ENCODE results near the gene MMAB. TPM values are rescaled to one million over a fixed set of nuclear protein-coding genes. Genes with fewer than 3 reads are reported as not detected.

The MMAB gene
- total RNA-seq, 1 experiment from 2014 or later: 24.3 TPM

DNA sequence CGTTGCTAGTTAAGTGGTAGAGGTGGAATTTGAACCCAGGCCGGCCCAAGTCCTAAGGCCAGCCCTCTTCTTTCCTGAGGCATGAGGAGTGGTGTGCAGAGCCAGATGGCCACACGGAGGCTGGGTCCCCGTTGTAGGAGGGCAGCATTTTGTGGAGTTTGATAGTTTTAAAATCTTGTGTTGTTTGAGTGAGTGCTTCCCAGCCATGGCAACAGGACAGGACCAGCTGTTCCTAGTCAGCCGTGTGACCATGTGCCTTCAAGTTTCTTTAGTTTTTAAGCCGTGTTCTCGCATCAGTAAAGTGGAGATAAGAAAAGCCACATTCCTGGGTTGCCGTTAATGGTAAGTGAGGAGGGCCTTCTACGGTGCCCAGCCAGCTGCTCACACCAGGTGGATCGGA, 51.5 kb downstream of the MMAB start:
- H3K27me3 ChIP-seq (ENCODE audit: insufficient read depth, low read length): no peaks in the 10 kb centered on the region
- no peak overlapping the region for H3K23ac ChIP-seq (ENCODE audit: insufficient read length, low read depth, low read length)
- H3K56ac ChIP-seq (ENCODE audit: insufficient read length, low read depth, low read length): no peak overlapping the region
- no peaks in the 10 kb centered on the region for H3K79me2 ChIP-seq (ENCODE audit: insufficient read depth, low read length)
- H3K27ac ChIP-seq (ENCODE audit: insufficient read length, low read depth, low read length): no peak overlapping the region
- H2BK5ac ChIP-seq (ENCODE audit: insufficient read length, low read length): no peak overlapping the region
- Mint-ChIP-seq H3K9me3 (no peaks in the 10 kb centered on the region), H3K4me3 (no peak overlapping the region; a peak in 1 of 5 replicates), H3K36me3 (ENCODE audit: insufficient read depth in 1 of 3, low read depth in 3 of 3) (peaks cover 7 to 58% (median 51%) of the 10 kb centered on the region in 3 experiments), H3K27me3 (ENCODE audit: low read depth) (no peaks in the 10 kb centered on the region), H3K27ac (peak overlapping the region; percentile 48 to 64 (median 49); a peak in 2 of 7 replicates), H3K4me1 (peaks cover 17 to 38% of the 10 kb centered on the region in 2 experiments)
- H4K20me1 ChIP-seq (ENCODE audit: control insufficient read depth, insufficient read depth, insufficient read length): no peaks in the 10 kb centered on the region
- H4K5ac ChIP-seq (ENCODE audit: insufficient read length, low read depth, low read length): no peak overlapping the region
- no peak overlapping the region for H3K18ac ChIP-seq (ENCODE audit: insufficient read length, low read depth, low read length)
- H2BK12ac ChIP-seq (ENCODE audit: insufficient read length, low read depth, low read length): no peak overlapping the region
- H3K4ac ChIP-seq (ENCODE audit: low read depth, low read length): no peak overlapping the region
- H4K8ac ChIP-seq (replicated peaks; ENCODE audit: insufficient read length, low read depth, low read length): no peak overlapping the region
- DNase-seq: no peak
- H3K79me1 ChIP-seq (ENCODE audit: insufficient read depth, low read depth, low read length, poor library complexity, severe bottlenecking): no peaks in the 10 kb centered on the region
- TF ChIP-seq, protein P1, sequence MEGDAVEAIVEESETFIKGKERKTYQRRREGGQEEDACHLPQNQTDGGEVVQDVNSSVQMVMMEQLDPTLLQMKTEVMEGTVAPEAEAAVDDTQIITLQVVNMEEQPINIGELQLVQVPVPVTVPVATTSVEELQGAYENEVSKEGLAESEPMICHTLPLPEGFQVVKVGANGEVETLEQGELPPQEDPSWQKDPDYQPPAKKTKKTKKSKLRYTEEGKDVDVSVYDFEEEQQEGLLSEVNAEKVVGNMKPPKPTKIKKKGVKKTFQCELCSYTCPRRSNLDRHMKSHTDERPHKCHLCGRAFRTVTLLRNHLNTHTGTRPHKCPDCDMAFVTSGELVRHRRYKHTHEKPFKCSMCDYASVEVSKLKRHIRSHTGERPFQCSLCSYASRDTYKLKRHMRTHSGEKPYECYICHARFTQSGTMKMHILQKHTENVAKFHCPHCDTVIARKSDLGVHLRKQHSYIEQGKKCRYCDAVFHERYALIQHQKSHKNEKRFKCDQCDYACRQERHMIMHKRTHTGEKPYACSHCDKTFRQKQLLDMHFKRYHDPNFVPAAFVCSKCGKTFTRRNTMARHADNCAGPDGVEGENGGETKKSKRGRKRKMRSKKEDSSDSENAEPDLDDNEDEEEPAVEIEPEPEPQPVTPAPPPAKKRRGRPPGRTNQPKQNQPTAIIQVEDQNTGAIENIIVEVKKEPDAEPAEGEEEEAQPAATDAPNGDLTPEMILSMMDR (conservative IDR thresholded peaks at IDR 0.05): no peak
- no peaks in the 10 kb centered on the region for H3K9me3 ChIP-seq (ENCODE audit: control insufficient read depth, low read depth, low read length)
- no peak overlapping the region for H3K14ac ChIP-seq (ENCODE audit: insufficient read depth, low read length)
- no CpG with 5 or more reads among the region's 10 CpGs for WGBS (ENCODE audit: extremely low coverage, insufficient read length, low lambda C conversion rate)
- no peak overlapping the region for H3T11ph ChIP-seq (ENCODE audit: low read length)
- no peak overlapping the region for H4K91ac ChIP-seq (ENCODE audit: insufficient read length, low read depth, low read length)
- H2BK120ac ChIP-seq (ENCODE audit: low read depth, low read length, poor library complexity, severe bottlenecking): no peak overlapping the region
- H2AK5ac ChIP-seq (ENCODE audit: insufficient read length, low read length): no peak overlapping the region
- H3K9ac ChIP-seq (ENCODE audit: extremely low read depth, insufficient read length, low read length): no peak overlapping the region
- H3K4me1 ChIP-seq (ENCODE audit: insufficient read depth, low read length): no peaks in the 10 kb centered on the region
- no peak overlapping the region for H2BK15ac ChIP-seq (ENCODE audit: low read depth, low read length)
- H3K23me2 ChIP-seq (ENCODE audit: insufficient read length, low read depth, low read length, poor library complexity, severe bottlenecking): no peaks in the 10 kb centered on the region
- no peak overlapping the region for H2BK20ac ChIP-seq (ENCODE audit: low read depth, low read length, poor library complexity, severe bottlenecking)
- H2AFZ ChIP-seq (ENCODE audit: low read length): no peak overlapping the region
- H3K4me2 ChIP-seq (ENCODE audit: insufficient read depth, insufficient read length, low read length): no peak overlapping the region
